Measurements from ENCODE around the gene CEACAM1. TPM values are rescaled to one million over a fixed set of nuclear protein-coding genes. Genes with fewer than 3 reads are reported as not detected.
"Not testable (repeated sequence)": the region's sequence is repeated elsewhere in the genome, so short reads cannot be mapped to it uniquely, and the experiment has no call there.

CEACAM1 gene
- total and polyA plus RNA-seq, 4 experiments from 2014 or later: 1.3 to 5.5 (median 1.7) TPM

GRCh38 chr19:42567567-42567966 is 39.3 kb upstream of the CEACAM1 start:
- Histone ChIP-seq H3K4me1 (ENCODE audit: insufficient read depth, low read length) (no peaks in the 10 kb centered on the region), H3K27me3 (ENCODE audit: insufficient read depth, low read length) (no peaks in the 10 kb centered on the region), H3K4me3 (ENCODE audit: low read length in 2 of 2) (no peak overlapping the region), H3K36me3 (ENCODE audit: insufficient read depth, low read length) (no peaks in the 10 kb centered on the region), H3K27ac (ENCODE audit: low read depth, low read length) (no peak overlapping the region), H3K9me3 (ENCODE audit: control insufficient read depth in 1 of 2, low read length in 2 of 2) (no peaks in the 10 kb centered on the region)
- Mint-ChIP-seq H3K27me3 (peaks cover 7 to 8% of the 10 kb centered on the region in 2 donors), H3K4me3 (no peak overlapping the region), H3K27ac (peak overlapping the region in 1 of 7 donors; percentile 82), H3K4me1 (peaks cover 0 to 17% (median 4%) of the 10 kb centered on the region in 4 donors), H3K9me3 (no peaks in the 10 kb centered on the region), H3K36me3 (no peaks in the 10 kb centered on the region)
- CTCF ChIA-PET (ENCODE audit: partially characterized antibody): interaction anchor here (1.3 to 1.8 kb wide), 3 partner anchors 11 to 127 kb away, joined by 3 to 6 read pairs (median 5); no protein-coding TSS in a partner anchor
- POLR2A ChIA-PET (ENCODE audit: partially characterized antibody): no interaction called here
- intact Hi-C loops (cut with micrococcal nuclease): loop anchor here (1.0 kb wide), 1 partner anchor 117 kb away; no protein-coding TSS in a partner anchor
- no peak for DNase-seq

- intact Hi-C loops (cut with micrococcal nuclease): loop anchor here (1.0 kb wide), 1 partner anchor 113 kb away; no protein-coding TSS in a partner anchor
- Histone ChIP-seq H3K4me3 (ENCODE audit: low read length in 2 of 2) (no peak overlapping the region), H3K27me3 (ENCODE audit: insufficient read depth, low read length) (no peaks in the 10 kb centered on the region), H3K4me1 (ENCODE audit: insufficient read depth, low read length) (no peaks in the 10 kb centered on the region), H3K36me3 (ENCODE audit: insufficient read depth, low read length) (no peaks in the 10 kb centered on the region), H3K27ac (ENCODE audit: low read depth, low read length) (no peak overlapping the region), H3K9me3 (ENCODE audit: control insufficient read depth in 1 of 2, low read length in 2 of 2) (no peaks in the 10 kb centered on the region)
- peak overlapping the region in 1 of 7 donors; percentile 17 for H3K27ac Mint-ChIP-seq
- no peak overlapping the region for H3K4me3 Mint-ChIP-seq
- H3K4me1 Mint-ChIP-seq: peaks cover 0 to 17% (median 4%) of the 10 kb centered on the region in 4 donors
- no peaks in the 10 kb centered on the region for H3K36me3 Mint-ChIP-seq
- no peaks in the 10 kb centered on the region for H3K9me3 Mint-ChIP-seq
- ChIA-PET POLR2A (ENCODE audit: partially characterized antibody) (no interaction called here), CTCF (ENCODE audit: partially characterized antibody) (interaction anchor here (0.7 to 1.9 kb wide), 5 partner anchors 11 to 113 kb away, joined by 3 to 6 read pairs (median 4); no protein-coding TSS in a partner anchor)
- DNase-seq: peak in 3 of 5 donors; percentile 9 to 28 (median 11)
- H3K27me3 Mint-ChIP-seq: peaks cover 8 to 13% of the 10 kb centered on the region in 2 donors
Observed at GRCh38 chr19:42563352-42564210, 35.3 kb upstream of the CEACAM1 start.

GRCh38 chr19:42561512-42561911 is 33.2 kb upstream of the CEACAM1 start:
- Mint-ChIP-seq H3K4me3 (no peak overlapping the region), H3K36me3 (no peaks in the 10 kb centered on the region), H3K9me3 (no peaks in the 10 kb centered on the region), H3K27ac (no peak overlapping the region), H3K27me3 (peaks cover 15 to 16% of the 10 kb centered on the region in 2 donors), H3K4me1 (peaks cover 0 to 3% (median 2%) of the 10 kb centered on the region in 4 donors)
- H3K27ac ChIP-seq (ENCODE audit: low read depth, low read length): no peak overlapping the region
- H3K27me3 ChIP-seq (ENCODE audit: insufficient read depth, low read length): no peaks in the 10 kb centered on the region
- ChIA-PET CTCF (ENCODE audit: partially characterized antibody) (interaction anchor here (1.3 kb wide), 1 partner anchor 11 kb away, joined by 3 read pairs; no protein-coding TSS in a partner anchor), POLR2A (ENCODE audit: partially characterized antibody) (no interaction called here)
- H3K4me3 ChIP-seq (ENCODE audit: low read length in 2 of 2): no peak overlapping the region
- no peaks in the 10 kb centered on the region for H3K9me3 ChIP-seq (ENCODE audit: control insufficient read depth in 1 of 2, low read length in 2 of 2)
- no peaks in the 10 kb centered on the region for H3K36me3 ChIP-seq (ENCODE audit: insufficient read depth, low read length)
- DNase-seq: no peak
- intact Hi-C loops (cut with micrococcal nuclease): no loop called here
- no peaks in the 10 kb centered on the region for H3K4me1 ChIP-seq (ENCODE audit: insufficient read depth, low read length)

GRCh38 chr19:42560731-42561130 is 32.5 kb upstream of the CEACAM1 start:
- Histone ChIP-seq H3K9me3 (ENCODE audit: control insufficient read depth in 1 of 2, low read length in 2 of 2) (no peaks in the 10 kb centered on the region), H3K4me3 (ENCODE audit: low read length in 2 of 2) (no peak overlapping the region), H3K4me1 (ENCODE audit: insufficient read depth, low read length) (no peaks in the 10 kb centered on the region), H3K27ac (ENCODE audit: low read depth, low read length) (no peak overlapping the region), H3K27me3 (ENCODE audit: insufficient read depth, low read length) (no peaks in the 10 kb centered on the region), H3K36me3 (ENCODE audit: insufficient read depth, low read length) (no peaks in the 10 kb centered on the region)
- peaks cover 15 to 16% of the 10 kb centered on the region in 2 donors for H3K27me3 Mint-ChIP-seq
- no peaks in the 10 kb centered on the region for H3K36me3 Mint-ChIP-seq
- ChIA-PET CTCF (ENCODE audit: partially characterized antibody) (no interaction called here), POLR2A (ENCODE audit: partially characterized antibody) (no interaction called here)
- H3K27ac Mint-ChIP-seq: no peak overlapping the region
- no peaks in the 10 kb centered on the region for H3K9me3 Mint-ChIP-seq
- intact Hi-C loops (cut with micrococcal nuclease): no loop called here
- peaks cover 0 to 3% (median 2%) of the 10 kb centered on the region in 4 donors for H3K4me1 Mint-ChIP-seq
- H3K4me3 Mint-ChIP-seq: no peak overlapping the region
- no peak for DNase-seq

- Mint-ChIP-seq H3K36me3 (no peaks in the 10 kb centered on the region), H3K27me3 (peaks cover 16 to 17% of the 10 kb centered on the region in 2 donors), H3K4me1 (peaks cover 0 to 3% (median 2%) of the 10 kb centered on the region in 4 donors), H3K9me3 (no peaks in the 10 kb centered on the region), H3K4me3 (no peak overlapping the region), H3K27ac (no peak overlapping the region)
- Histone ChIP-seq H3K9me3 (ENCODE audit: control insufficient read depth in 1 of 2, low read length in 2 of 2) (no peaks in the 10 kb centered on the region), H3K4me3 (ENCODE audit: low read length in 2 of 2) (no peak overlapping the region), H3K36me3 (ENCODE audit: insufficient read depth, low read length) (no peaks in the 10 kb centered on the region), H3K27ac (ENCODE audit: low read depth, low read length) (no peak overlapping the region), H3K27me3 (ENCODE audit: insufficient read depth, low read length) (no peaks in the 10 kb centered on the region), H3K4me1 (ENCODE audit: insufficient read depth, low read length) (no peaks in the 10 kb centered on the region)
- intact Hi-C loops (cut with micrococcal nuclease): no loop called here
- DNase-seq: no peak
- CTCF ChIA-PET (ENCODE audit: partially characterized antibody): no interaction called here
- POLR2A ChIA-PET (ENCODE audit: partially characterized antibody): no interaction called here
Observed at GRCh38 chr19:42558450-42559150, 30.3 kb upstream of the CEACAM1 start.

GRCh38 chr19:42557386-42557871 is 29.1 kb upstream of the CEACAM1 start:
- H3K36me3 ChIP-seq (ENCODE audit: insufficient read depth, low read length); H3K27ac Mint-ChIP-seq; H3K27me3 ChIP-seq (ENCODE audit: insufficient read depth, low read length); H3K9me3 Mint-ChIP-seq; H3K36me3 Mint-ChIP-seq; H3K4me1 Mint-ChIP-seq; H3K9me3 ChIP-seq (ENCODE audit: control insufficient read depth in 1 of 2, low read length in 2 of 2); H3K27ac ChIP-seq (ENCODE audit: low read depth, low read length); H3K4me1 ChIP-seq (ENCODE audit: insufficient read depth, low read length); CTCF ChIA-PET (ENCODE audit: partially characterized antibody); H3K4me3 Mint-ChIP-seq; DNase-seq; intact Hi-C loops (cut with micrococcal nuclease); H3K4me3 ChIP-seq (ENCODE audit: low read length in 2 of 2); POLR2A ChIA-PET (ENCODE audit: partially characterized antibody): not testable (repeated sequence)
- peaks cover 13 to 14% of the 10 kb centered on the region in 2 donors for H3K27me3 Mint-ChIP-seq

- peaks cover 8 to 12% of the 10 kb centered on the region in 2 donors for H3K27me3 Mint-ChIP-seq
- no peaks in the 10 kb centered on the region for H3K9me3 ChIP-seq (ENCODE audit: control insufficient read depth in 1 of 2, low read length in 2 of 2)
- no peaks in the 10 kb centered on the region for H3K4me1 ChIP-seq (ENCODE audit: insufficient read depth, low read length)
- H3K9me3 Mint-ChIP-seq: peaks cover 0 to 8% (median under 1%) of the 10 kb centered on the region in 8 donors
- no peak overlapping the region for H3K27ac ChIP-seq (ENCODE audit: low read depth, low read length)
- H3K4me1 Mint-ChIP-seq: no peaks in the 10 kb centered on the region
- no peak overlapping the region for H3K27ac Mint-ChIP-seq
- CTCF ChIA-PET (ENCODE audit: partially characterized antibody): interaction anchor here (0.6 to 1.1 kb wide), 2 partner anchors 11 to 719 kb away, joined by 4 to 5 read pairs; no protein-coding TSS in a partner anchor
- POLR2A ChIA-PET (ENCODE audit: partially characterized antibody): no interaction called here
- H3K36me3 ChIP-seq (ENCODE audit: insufficient read depth, low read length): no peaks in the 10 kb centered on the region
- no peaks in the 10 kb centered on the region for H3K36me3 Mint-ChIP-seq
- no peak overlapping the region for H3K4me3 Mint-ChIP-seq
- no peaks in the 10 kb centered on the region for H3K27me3 ChIP-seq (ENCODE audit: insufficient read depth, low read length)
- H3K4me3 ChIP-seq (ENCODE audit: low read length in 2 of 2): no peak overlapping the region
- DNase-seq: no peak
- intact Hi-C loops (cut with micrococcal nuclease): no loop called here
Observed at GRCh38 chr19:42555801-42556200, 27.5 kb upstream of the CEACAM1 start.

All from CD4-positive, alpha-beta memory T cell (primary cell).